GM23338 (cell line): Measurements from ENCODE around the gene MOB3B. TPM values are rescaled to one million over a fixed set of nuclear protein-coding genes. Genes with fewer than 3 reads are reported as not detected.
A peak's percentile ranks its signal among the peaks of the same experiment; 100 is the strongest.
"Not testable (repeated sequence)": the region's sequence is repeated elsewhere in the genome, so short reads cannot be mapped to it uniquely, and the experiment has no call there.

ENCODE experiments used
- ATAC-seq: fragments of 200-7000 bp; cut with Tn5 transposase; 3 replicates; pipeline ENCODE4 v1.9.1; 2020
- DNase-seq: peaks from one replicate; pipeline ENCODE4 v3.0.0-alpha.2; 2015; ENCODE audit warnings: low spot score
- H2AFZ ChIP-seq: fragments of 200-600 bp; sonication (generic); 2 replicates; pipeline ENCODE4 v1.8.0; 2016; ENCODE audit warnings: antibody characterized with exemption, mild to moderate bottlenecking, moderate library complexity
- H3F3A ChIP-seq: fragments of 200-600 bp; sonication (generic); replicated peaks from 2 replicates; pipeline ENCODE4 v1.8.0; 2017; ENCODE audit warnings: antibody characterized with exemption, mixed run types, low read depth
- H3K27ac ChIP-seq: fragments of 200-600 bp; sonication (generic); 2 replicates; pipeline ENCODE4 v1.6.1; 2016; ENCODE audit warnings: low read depth
- H3K27me3 ChIP-seq: fragments of 200-600 bp; sonication (generic); 2 replicates; pipeline ENCODE4 v1.8.0; 2016; ENCODE audit warnings: mild to moderate bottlenecking, mixed run types, moderate library complexity; ENCODE audit not compliant: insufficient read depth
- H3K36me3 ChIP-seq: fragments of 200-600 bp; sonication (generic); 2 replicates; pipeline ENCODE4 v1.8.0; 2016; ENCODE audit warnings: mild to moderate bottlenecking; ENCODE audit not compliant: insufficient read depth
- H3K4me1 ChIP-seq: fragments of 200-600 bp; sonication (generic); 2 replicates; pipeline ENCODE4 v1.8.0; 2016; ENCODE audit warnings: mild to moderate bottlenecking, moderate library complexity; ENCODE audit not compliant: insufficient read depth
- H3K4me2 ChIP-seq: fragments of 200-600 bp; sonication (generic); 2 replicates; pipeline ENCODE4 v1.7.1; 2017; ENCODE audit warnings: mixed run types
- H3K4me3 ChIP-seq: fragments of 200-600 bp; sonication (generic); 2 replicates; pipeline ENCODE4 v1.6.1; 2016; ENCODE audit warnings: mixed run types
- H3K79me2 ChIP-seq: fragments of 200-600 bp; sonication (generic); replicated peaks from 2 replicates; pipeline ENCODE4 v1.8.0; 2017; ENCODE audit warnings: mild to moderate bottlenecking; ENCODE audit not compliant: insufficient read depth
- H3K9me2 ChIP-seq: fragments of 200-600 bp; sonication (generic); 2 replicates; pipeline ENCODE4 v1.8.0; 2017; ENCODE audit not compliant: insufficient read depth
- H4K20me1 ChIP-seq: fragments of 200-600 bp; sonication (generic); replicated peaks from 2 replicates; pipeline ENCODE4 v1.8.0; 2017; ENCODE audit warnings: mild to moderate bottlenecking; ENCODE audit not compliant: insufficient read depth
- H3K27ac Mint-ChIP-seq: 2 replicates; pipeline ENCODE4 v1.8.0; 2020; ENCODE audit warnings: inconsistent platforms, mild to moderate bottlenecking, moderate library complexity, mixed read lengths
- H3K27me3 Mint-ChIP-seq: 3 replicates; pipeline ENCODE4 v1.8.0; 2022; ENCODE audit warnings: low read depth, mild to moderate bottlenecking, moderate library complexity, mixed read lengths, inconsistent platforms; ENCODE audit not compliant: insufficient read depth, poor library complexity
- H3K36me3 Mint-ChIP-seq: 3 replicates; pipeline ENCODE4 v1.8.0; 2021; ENCODE audit warnings: low read depth, mild to moderate bottlenecking, inconsistent platforms, moderate library complexity, mixed read lengths
- H3K4me1 Mint-ChIP-seq: 3 replicates; pipeline ENCODE4 v1.8.0; 2020; ENCODE audit warnings: mild to moderate bottlenecking, inconsistent platforms, mixed read lengths
- H3K4me3 Mint-ChIP-seq: 3 replicates; pipeline ENCODE4 v1.8.0; 2021; ENCODE audit warnings: moderate library complexity, mild to moderate bottlenecking, inconsistent platforms, mixed read lengths
- H3K9me3 Mint-ChIP-seq: 3 replicates; pipeline ENCODE4 v1.8.0; 2020; ENCODE audit warnings: moderate library complexity, mild to moderate bottlenecking, inconsistent platforms, mixed read lengths
- CREB1 ChIP-seq: fragments of 250-450 bp; sonication (Bioruptor Pico); IDR thresholded peaks from 2 replicates; pipeline ENCODE4 v1.5.0; 2020; ENCODE audit warnings: low read depth, mild to moderate bottlenecking, moderate library complexity
- CTCF ChIP-seq, 2 experiments: fragments of 200-600 bp in 1 of 2; sonication (generic) in 1 of 2; conservative IDR thresholded peaks; 2 replicates each; pipeline versions ENCODE4 v1.5.1 to v1.6.1; 2016 to 2017; ENCODE audit warnings: antibody characterized with exemption in 2 of 2, low read depth in 2 of 2, mild to moderate bottlenecking in 2 of 2, moderate library complexity in 1 of 2
- EZH2 ChIP-seq: fragments of 200-600 bp; sonication (generic); IDR thresholded peaks from one replicate; pipeline ENCODE4 v1.8.0; 2017; ENCODE audit warnings: antibody characterized with exemption, mild to moderate bottlenecking, low read depth; ENCODE audit not compliant: unreplicated experiment
- EZH2phosphoT487 ChIP-seq: fragments of 200-600 bp; sonication (generic); IDR thresholded peaks from one replicate; pipeline ENCODE4 v1.8.1; 2018; ENCODE audit warnings: antibody characterized with exemption; ENCODE audit not compliant: unreplicated experiment
- JUNB ChIP-seq: IDR thresholded peaks from one replicate; pipeline ENCODE4 v1.6.1; 2016; ENCODE audit warnings: antibody characterized with exemption; ENCODE audit not compliant: unreplicated experiment
- NANOG ChIP-seq: IDR thresholded peaks from 2 replicates; pipeline ENCODE4 v1.6.1; 2016; ENCODE audit warnings: antibody characterized with exemption, borderline replicate concordance
- POLR2AphosphoS5 ChIP-seq: IDR thresholded peaks from 2 replicates; pipeline ENCODE4 v1.6.1; 2016; ENCODE audit warnings: antibody characterized with exemption, low read depth
- REST ChIP-seq: IDR thresholded peaks from one replicate; pipeline ENCODE4 v1.6.1; 2018; ENCODE audit warnings: antibody characterized with exemption; ENCODE audit not compliant: unreplicated experiment
- STAT1 ChIP-seq: IDR thresholded peaks from one replicate; pipeline ENCODE4 v1.6.1; 2016; ENCODE audit warnings: antibody characterized with exemption; ENCODE audit not compliant: unreplicated experiment
- ZNF114 ChIP-seq: fragments of 250-450 bp; sonication (Bioruptor Pico); IDR thresholded peaks from 2 replicates; pipeline ENCODE4 v1.5.0; 2020; ENCODE audit warnings: mild to moderate bottlenecking, moderate library complexity
- ZNF331 ChIP-seq: fragments of 250-450 bp; sonication (Bioruptor Pico); IDR thresholded peaks from 2 replicates; pipeline ENCODE4 v1.5.0; 2020; ENCODE audit warnings: low read depth, mild to moderate bottlenecking, moderate library complexity
- ZNF462 ChIP-seq: fragments of 250-450 bp; sonication (Bioruptor Pico); IDR thresholded peaks from 2 replicates; pipeline ENCODE4 v1.5.0; 2020; ENCODE audit warnings: mild to moderate bottlenecking, moderate library complexity
- polyA plus RNA-seq: library from polyadenylated mRNA; unstranded; fragments of >200 nt; fragmentation: Nextera tagmentation; extraction: Ambion mirVana; gene quantifications from 2 replicates; pipeline ENCODE4 v1.2.1, GENCODE V29; 2016
- total RNA-seq: library from RNA; depleted of rRNA; stranded (reverse); fragments of >200 nt; shearing (Covaris generic); gene quantifications from 2 replicates; pipeline ENCODE4 v1.2.3, GENCODE V29; 2014

MOB3B gene
- total and polyA plus RNA-seq, 2 experiments from 2014 or later = 7.6 to 12.1 TPM

GRCh38 chr9:27500902-27501301 is 28.7 kb downstream of the MOB3B start:
- H3K9me3 Mint-ChIP-seq = not testable (repeated sequence)

GRCh38 chr9:27499451-27499850 is 30.2 kb downstream of the MOB3B start:
- H3K27me3 Mint-ChIP-seq = no peaks in the 10 kb centered on the region
- no peaks in the 10 kb centered on the region for H4K20me1 ChIP-seq
- H3K79me2 ChIP-seq = peaks cover 10% of the 10 kb centered on the region
- H3K27me3 ChIP-seq = no peaks in the 10 kb centered on the region
- peak; percentile 13 for DNase-seq
- no peaks in the 10 kb centered on the region; the same call in 1 of the 2 replicates for H3K36me3 ChIP-seq
- no peak overlapping the region for H3K4me3 ChIP-seq
- no peak for ATAC-seq
- H3K9me3 Mint-ChIP-seq = peaks cover 8% of the 10 kb centered on the region
- H3K27ac ChIP-seq = no peak overlapping the region
- peaks cover 64% of the 10 kb centered on the region for H3K4me1 Mint-ChIP-seq
- peaks cover 46% of the 10 kb centered on the region for H3K4me1 ChIP-seq
- no peaks in the 10 kb centered on the region for H3K9me2 ChIP-seq
- H3K36me3 Mint-ChIP-seq = peaks cover 11% of the 10 kb centered on the region
- no peaks in the 10 kb centered on the region for H3F3A ChIP-seq
- H2AFZ ChIP-seq = no peak overlapping the region
- peak overlapping the region; percentile 78 for H3K27ac Mint-ChIP-seq
- H3K4me2 ChIP-seq = peak overlapping the region; percentile 52
- H3K4me3 Mint-ChIP-seq = 0 out of 3 replicates have a peak overlapping the region, but pooled peaks have one; percentile 8
- no peak for TF ChIP-seq NANOG
- TF ChIP-seq STAT1 = no peak
- no peak for TF ChIP-seq ZNF114
- no peak for TF ChIP-seq CTCF (conservative IDR thresholded peaks at IDR 0.05; ENCODE audit: low read depth in 2 of 2)
- TF ChIP-seq JUNB = no peak
- no peak for TF ChIP-seq REST
- no peak for TF ChIP-seq POLR2AphosphoS5
- no peak for TF ChIP-seq ZNF331 (CRISPR knock-in tag)
- TF ChIP-seq EZH2 = no peak
- no peak for TF ChIP-seq ZNF462
- TF ChIP-seq EZH2phosphoT487 = no peak
- TF ChIP-seq CREB1 (CRISPR knock-in tag) = no peak

More at GRCh38 chr9:27500902-27501301, 28.7 kb downstream of the MOB3B start:
- not testable (repeated sequence) for H3K27ac ChIP-seq, ATAC-seq, DNase-seq, H3K36me3 ChIP-seq, H3K9me2 ChIP-seq, H3F3A ChIP-seq, H3K27me3 ChIP-seq, H3K4me3 ChIP-seq, H3K4me2 ChIP-seq, H4K20me1 ChIP-seq, H3K27me3 Mint-ChIP-seq, H3K4me3 Mint-ChIP-seq, H3K27ac Mint-ChIP-seq, H2AFZ ChIP-seq
- Histone ChIP-seq H3K79me2 (peaks cover 15% of the 10 kb centered on the region), H3K4me1 (peaks cover 40% of the 10 kb centered on the region)
- peaks cover 59% of the 10 kb centered on the region for H3K4me1 Mint-ChIP-seq
- H3K36me3 Mint-ChIP-seq = peaks cover 18% of the 10 kb centered on the region
